HG03139 (cell line): Measurements from ENCODE around the gene TNKS1BP1.
"Not testable (repeated sequence)": the region's sequence is repeated elsewhere in the genome, so short reads cannot be mapped to it uniquely, and the experiment has no call there.

Source experiments
- ATAC-seq: cut with Tn5 transposase; IDR thresholded peaks from one replicate; pipeline ENCODE4 v1.9.1; 2021; ENCODE audit not compliant: unreplicated experiment

The TNKS1BP1 gene

GRCh38 chr11:57294225-57295131, 30.3 kb downstream of the TNKS1BP1 start:
- no peak for ATAC-seq

GRCh38 chr11:57290288-57290687, 34.5 kb downstream of the TNKS1BP1 start:
- ATAC-seq = no peak

- no peak for ATAC-seq
Observed at GRCh38 chr11:57288771-57289579, 35.8 kb downstream of the TNKS1BP1 start.

- no peak for ATAC-seq
Observed at GRCh38 chr11:57287884-57288283, 36.9 kb downstream of the TNKS1BP1 start.

GRCh38 chr11:57283231-57283990, 41.3 kb downstream of the TNKS1BP1 start:
- no peak for ATAC-seq

GRCh38 chr11:57281546-57281945, 43.2 kb downstream of the TNKS1BP1 start:
- ATAC-seq = not testable (repeated sequence)

- ATAC-seq = no peak
Observed at GRCh38 chr11:57279116-57279515, 45.6 kb downstream of the TNKS1BP1 start.

- no peak for ATAC-seq
Observed at GRCh38 chr11:57278721-57279095, 46.0 kb downstream of the TNKS1BP1 start.

- peak; percentile 75 for ATAC-seq
Observed at GRCh38 chr11:57277845-57278720, 46.7 kb downstream of the TNKS1BP1 start.

- ATAC-seq = no peak
Observed at GRCh38 chr11:57276971-57277675, 47.6 kb downstream of the TNKS1BP1 start.

- ATAC-seq = no peak
Observed at GRCh38 chr11:57276169-57276970, 48.4 kb downstream of the TNKS1BP1 start.

GRCh38 chr11:57275582-57275981, 49.2 kb downstream of the TNKS1BP1 start:
- ATAC-seq = no peak

- ATAC-seq = no peak
Observed at GRCh38 chr11:57274904-57275498, 49.8 kb downstream of the TNKS1BP1 start.

GRCh38 chr11:57273448-57274058, 51.2 kb downstream of the TNKS1BP1 start:
- no peak for ATAC-seq

GRCh38 chr11:57269571-57270021, 55.2 kb downstream of the TNKS1BP1 start:
- no peak for ATAC-seq

- ATAC-seq = no peak
Observed at GRCh38 chr11:57266157-57266556, 58.6 kb downstream of the TNKS1BP1 start.

GRCh38 chr11:57263351-57263750, 61.4 kb downstream of the TNKS1BP1 start:
- no peak for ATAC-seq

GRCh38 chr11:57262157-57262556, 62.6 kb downstream of the TNKS1BP1 start:
- ATAC-seq = no peak
